Mesothelial cell of epicardium (in vitro differentiated cells): ENCODE results near the gene USP21. TPM values are rescaled to one million over a fixed set of nuclear protein-coding genes. Genes with fewer than 3 reads are reported as not detected.

Source experiments
- DNase-seq, 2 experiments: peaks; one replicate each; pipeline ENCODE4 v3.0.0; 2021; ENCODE audit warnings: low spot score in 2 of 2; ENCODE audit not compliant: unreplicated experiment in 2 of 2
- H3K27ac Mint-ChIP-seq: 2 replicates; pipeline ENCODE4 v1.8.0; 2021; ENCODE audit warnings: mixed read lengths
- H3K27me3 Mint-ChIP-seq: 2 replicates; pipeline ENCODE4 v1.8.0; 2021; ENCODE audit warnings: low read depth, mixed read lengths
- H3K36me3 Mint-ChIP-seq: 2 replicates; pipeline ENCODE4 v1.8.0; 2021; ENCODE audit warnings: mixed read lengths
- H3K4me1 Mint-ChIP-seq: 2 replicates; pipeline ENCODE4 v1.8.0; 2021; ENCODE audit warnings: mixed read lengths
- H3K4me3 Mint-ChIP-seq: 2 replicates; pipeline ENCODE4 v1.8.0; 2021; ENCODE audit warnings: mild to moderate bottlenecking, moderate library complexity, mixed read lengths
- H3K9me3 Mint-ChIP-seq: 2 replicates; pipeline ENCODE4 v1.8.0; 2021; ENCODE audit warnings: mixed read lengths
- CTCF ChIP-seq: fragments of 200-600 bp; sonication (generic); IDR thresholded peaks from one replicate; pipeline ENCODE4 v1.5.0; 2021; ENCODE audit warnings: antibody characterized with exemption; ENCODE audit not compliant: unreplicated experiment
- total RNA-seq: library from RNA; stranded (reverse); gene quantifications from 3 replicates; pipeline ENCODE4 v1.2.1, GENCODE V29; 2021

USP21 gene
- total RNA-seq, 1 donor from 2014 or later = 42.6 TPM

- H3K9me3 Mint-ChIP-seq = no peaks in the 10 kb centered on the region
- TF ChIP-seq CTCF = no peak
- H3K36me3 Mint-ChIP-seq = peaks cover 6% of the 10 kb centered on the region
- H3K27ac Mint-ChIP-seq = no peak overlapping the region
- no peak for DNase-seq
- no peak overlapping the region for H3K4me3 Mint-ChIP-seq
- peaks cover 23% of the 10 kb centered on the region for H3K4me1 Mint-ChIP-seq
- no peaks in the 10 kb centered on the region for H3K27me3 Mint-ChIP-seq
Observed at GRCh38 chr1:161179698-161180097, 20.4 kb downstream of the USP21 start.

DNA sequence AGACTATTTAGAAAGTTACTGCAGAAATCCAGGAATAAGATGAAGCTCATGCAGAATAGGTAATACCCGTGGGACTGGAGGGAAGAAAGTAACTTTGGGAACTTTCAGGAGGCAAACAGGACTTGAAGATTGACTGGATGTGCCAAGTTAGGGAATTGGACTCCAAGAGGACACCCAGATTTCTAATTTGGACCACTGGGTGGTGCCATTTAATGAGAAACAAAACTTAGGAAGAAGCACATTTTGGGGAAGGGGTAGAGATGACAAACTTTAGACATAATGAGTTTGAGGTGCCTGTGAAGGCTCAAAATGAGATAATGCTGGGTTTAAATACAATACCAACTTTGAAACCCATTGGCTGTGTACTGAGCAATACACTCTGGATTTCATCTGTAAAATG, 21.3 kb downstream of the USP21 start:
- Mint-ChIP-seq H3K27me3 (no peaks in the 10 kb centered on the region), H3K9me3 (no peaks in the 10 kb centered on the region), H3K4me1 (peaks cover 26% of the 10 kb centered on the region), H3K27ac (no peak overlapping the region), H3K4me3 (no peak overlapping the region), H3K36me3 (no peaks in the 10 kb centered on the region)
- no peak for DNase-seq
- TF ChIP-seq CTCF = no peak

GRCh38 chr1:161182214-161182613, 22.9 kb downstream of the USP21 start:
- no peak for TF ChIP-seq CTCF
- Mint-ChIP-seq H3K4me3 (no peak overlapping the region), H3K27ac (no peak overlapping the region), H3K9me3 (no peaks in the 10 kb centered on the region), H3K36me3 (no peaks in the 10 kb centered on the region), H3K27me3 (no peaks in the 10 kb centered on the region), H3K4me1 (peaks cover 15% of the 10 kb centered on the region)
- DNase-seq = no peak

DNA sequence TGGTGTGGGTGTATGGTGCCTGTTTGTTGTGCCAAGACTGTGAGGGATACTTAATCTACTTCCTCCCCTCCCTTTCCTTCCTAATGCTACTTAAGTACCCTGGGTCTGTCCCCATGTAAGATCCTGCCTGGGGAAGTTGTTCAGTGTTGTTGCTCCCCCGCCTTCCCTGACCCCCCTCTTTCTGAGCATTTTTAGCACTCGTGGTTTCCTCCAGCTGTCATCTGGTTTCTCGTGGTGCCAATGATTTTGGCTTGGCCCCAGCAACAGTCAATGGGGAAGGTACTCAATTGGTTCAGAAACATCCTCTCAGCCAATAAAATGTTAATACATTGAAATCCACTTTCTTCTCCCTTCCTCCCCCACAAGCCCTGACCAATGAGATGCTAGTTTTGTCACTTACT, 26.0 kb downstream of the USP21 start:
- H3K36me3 Mint-ChIP-seq = no peaks in the 10 kb centered on the region
- no peaks in the 10 kb centered on the region for H3K9me3 Mint-ChIP-seq
- DNase-seq = no peak
- no peaks in the 10 kb centered on the region for H3K27me3 Mint-ChIP-seq
- no peak overlapping the region for H3K4me3 Mint-ChIP-seq
- H3K27ac Mint-ChIP-seq = no peak overlapping the region
- H3K4me1 Mint-ChIP-seq = peaks cover 5% of the 10 kb centered on the region
- no peak for TF ChIP-seq CTCF

DNA sequence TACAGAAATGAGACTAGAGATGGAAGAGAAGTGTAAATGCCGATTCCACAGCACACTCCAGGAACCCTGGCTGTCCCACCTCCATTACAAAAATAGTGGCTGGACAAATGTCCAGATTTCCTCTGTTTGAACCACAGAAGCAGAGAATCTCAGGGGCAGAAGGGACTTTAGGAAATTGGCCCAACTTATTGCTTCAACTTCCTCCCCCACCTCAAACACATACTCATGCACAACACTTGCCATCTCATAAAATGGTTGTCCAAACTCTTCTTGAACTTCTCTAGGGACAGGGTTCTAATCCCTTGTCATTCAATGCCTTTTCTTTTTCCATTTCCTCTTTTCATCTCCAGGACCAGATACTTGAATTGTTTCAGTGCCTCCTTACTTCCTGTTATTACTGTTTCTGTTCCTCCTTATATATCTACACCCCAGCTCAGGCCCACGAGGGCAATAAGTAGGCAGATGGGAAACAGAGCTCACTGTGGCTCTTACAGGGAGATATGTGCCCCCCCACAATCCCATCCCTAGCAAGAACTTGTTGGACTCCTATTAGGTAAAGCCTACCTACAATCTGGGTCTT, 26.5 kb downstream of the USP21 start:
- Mint-ChIP-seq H3K4me3 (no peak overlapping the region), H3K27ac (no peak overlapping the region), H3K36me3 (no peaks in the 10 kb centered on the region), H3K4me1 (peaks cover 5% of the 10 kb centered on the region), H3K27me3 (no peaks in the 10 kb centered on the region), H3K9me3 (no peaks in the 10 kb centered on the region)
- no peak for TF ChIP-seq CTCF
- no peak for DNase-seq

DNA sequence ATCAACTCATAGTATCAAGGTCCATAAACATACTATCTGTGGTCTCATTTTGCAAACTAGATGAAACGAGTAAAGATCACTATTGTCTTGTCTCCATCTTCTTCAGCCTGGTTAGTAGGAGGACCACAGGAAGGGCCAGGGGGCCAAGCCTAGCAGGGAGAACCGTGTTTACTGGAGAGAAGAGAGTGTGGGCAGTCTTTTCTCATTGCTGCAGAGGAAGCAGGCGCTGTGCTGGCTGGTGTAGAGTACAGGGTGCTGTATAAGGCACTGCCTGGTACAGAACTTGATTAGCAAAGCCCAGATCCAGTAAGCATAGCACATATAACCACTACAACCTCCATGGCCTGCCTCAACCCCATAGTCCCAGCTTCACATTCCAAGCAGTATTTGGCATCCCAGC, 28.0 kb downstream of the USP21 start:
- H3K4me1 Mint-ChIP-seq = peaks cover 5% of the 10 kb centered on the region
- H3K4me3 Mint-ChIP-seq = no peak overlapping the region
- no peak overlapping the region for H3K27ac Mint-ChIP-seq
- H3K9me3 Mint-ChIP-seq = no peaks in the 10 kb centered on the region
- no peaks in the 10 kb centered on the region for H3K36me3 Mint-ChIP-seq
- DNase-seq = no peak
- H3K27me3 Mint-ChIP-seq = no peaks in the 10 kb centered on the region
- TF ChIP-seq CTCF = no peak
